GM23338 (cell line): Measurements from ENCODE around the gene SRA1. TPM values are rescaled to one million over a fixed set of nuclear protein-coding genes. Genes with fewer than 3 reads are reported as not detected.

Source experiments
- ATAC-seq: fragments of 200-7000 bp; cut with Tn5 transposase; 3 replicates; pipeline ENCODE4 v1.9.1; 2020
- DNase-seq: peaks from one replicate; pipeline ENCODE4 v3.0.0-alpha.2; 2015; ENCODE audit warnings: low spot score
- H2AFZ ChIP-seq: fragments of 200-600 bp; sonication (generic); 2 replicates; pipeline ENCODE4 v1.8.0; 2016; ENCODE audit warnings: antibody characterized with exemption, mild to moderate bottlenecking, moderate library complexity
- H3F3A ChIP-seq: fragments of 200-600 bp; sonication (generic); replicated peaks from 2 replicates; pipeline ENCODE4 v1.8.0; 2017; ENCODE audit warnings: antibody characterized with exemption, mixed run types, low read depth
- H3K27ac ChIP-seq: fragments of 200-600 bp; sonication (generic); 2 replicates; pipeline ENCODE4 v1.6.1; 2016; ENCODE audit warnings: low read depth
- H3K27me3 ChIP-seq: fragments of 200-600 bp; sonication (generic); 2 replicates; pipeline ENCODE4 v1.8.0; 2016; ENCODE audit warnings: mild to moderate bottlenecking, mixed run types, moderate library complexity; ENCODE audit not compliant: insufficient read depth
- H3K36me3 ChIP-seq: fragments of 200-600 bp; sonication (generic); 2 replicates; pipeline ENCODE4 v1.8.0; 2016; ENCODE audit warnings: mild to moderate bottlenecking; ENCODE audit not compliant: insufficient read depth
- H3K4me1 ChIP-seq: fragments of 200-600 bp; sonication (generic); 2 replicates; pipeline ENCODE4 v1.8.0; 2016; ENCODE audit warnings: mild to moderate bottlenecking, moderate library complexity; ENCODE audit not compliant: insufficient read depth
- H3K4me2 ChIP-seq: fragments of 200-600 bp; sonication (generic); 2 replicates; pipeline ENCODE4 v1.7.1; 2017; ENCODE audit warnings: mixed run types
- H3K4me3 ChIP-seq: fragments of 200-600 bp; sonication (generic); 2 replicates; pipeline ENCODE4 v1.6.1; 2016; ENCODE audit warnings: mixed run types
- H3K79me2 ChIP-seq: fragments of 200-600 bp; sonication (generic); replicated peaks from 2 replicates; pipeline ENCODE4 v1.8.0; 2017; ENCODE audit warnings: mild to moderate bottlenecking; ENCODE audit not compliant: insufficient read depth
- H3K9me2 ChIP-seq: fragments of 200-600 bp; sonication (generic); 2 replicates; pipeline ENCODE4 v1.8.0; 2017; ENCODE audit not compliant: insufficient read depth
- H4K20me1 ChIP-seq: fragments of 200-600 bp; sonication (generic); replicated peaks from 2 replicates; pipeline ENCODE4 v1.8.0; 2017; ENCODE audit warnings: mild to moderate bottlenecking; ENCODE audit not compliant: insufficient read depth
- H3K27ac Mint-ChIP-seq: 2 replicates; pipeline ENCODE4 v1.8.0; 2020; ENCODE audit warnings: inconsistent platforms, mild to moderate bottlenecking, moderate library complexity, mixed read lengths
- H3K27me3 Mint-ChIP-seq: 3 replicates; pipeline ENCODE4 v1.8.0; 2022; ENCODE audit warnings: low read depth, mild to moderate bottlenecking, moderate library complexity, mixed read lengths, inconsistent platforms; ENCODE audit not compliant: insufficient read depth, poor library complexity
- H3K36me3 Mint-ChIP-seq: 3 replicates; pipeline ENCODE4 v1.8.0; 2021; ENCODE audit warnings: low read depth, mild to moderate bottlenecking, inconsistent platforms, moderate library complexity, mixed read lengths
- H3K4me1 Mint-ChIP-seq: 3 replicates; pipeline ENCODE4 v1.8.0; 2020; ENCODE audit warnings: mild to moderate bottlenecking, inconsistent platforms, mixed read lengths
- H3K4me3 Mint-ChIP-seq: 3 replicates; pipeline ENCODE4 v1.8.0; 2021; ENCODE audit warnings: moderate library complexity, mild to moderate bottlenecking, inconsistent platforms, mixed read lengths
- H3K9me3 Mint-ChIP-seq: 3 replicates; pipeline ENCODE4 v1.8.0; 2020; ENCODE audit warnings: moderate library complexity, mild to moderate bottlenecking, inconsistent platforms, mixed read lengths
- CREB1 ChIP-seq: fragments of 250-450 bp; sonication (Bioruptor Pico); IDR thresholded peaks from 2 replicates; pipeline ENCODE4 v1.5.0; 2020; ENCODE audit warnings: low read depth, mild to moderate bottlenecking, moderate library complexity
- CTCF ChIP-seq, 2 experiments: fragments of 200-600 bp in 1 of 2; sonication (generic) in 1 of 2; conservative IDR thresholded peaks; 2 replicates each; pipeline versions ENCODE4 v1.5.1 to v1.6.1; 2016 to 2017; ENCODE audit warnings: antibody characterized with exemption in 2 of 2, low read depth in 2 of 2, mild to moderate bottlenecking in 2 of 2, moderate library complexity in 1 of 2
- ETS1 ChIP-seq: IDR thresholded peaks from 2 replicates; pipeline ENCODE4 v1.6.1; 2016; ENCODE audit warnings: antibody characterized with exemption
- EZH2 ChIP-seq: fragments of 200-600 bp; sonication (generic); IDR thresholded peaks from one replicate; pipeline ENCODE4 v1.8.0; 2017; ENCODE audit warnings: antibody characterized with exemption, mild to moderate bottlenecking, low read depth; ENCODE audit not compliant: unreplicated experiment
- EZH2phosphoT487 ChIP-seq: fragments of 200-600 bp; sonication (generic); IDR thresholded peaks from one replicate; pipeline ENCODE4 v1.8.1; 2018; ENCODE audit warnings: antibody characterized with exemption; ENCODE audit not compliant: unreplicated experiment
- JUNB ChIP-seq: IDR thresholded peaks from one replicate; pipeline ENCODE4 v1.6.1; 2016; ENCODE audit warnings: antibody characterized with exemption; ENCODE audit not compliant: unreplicated experiment
- NANOG ChIP-seq: IDR thresholded peaks from 2 replicates; pipeline ENCODE4 v1.6.1; 2016; ENCODE audit warnings: antibody characterized with exemption, borderline replicate concordance
- POLR2AphosphoS5 ChIP-seq: IDR thresholded peaks from 2 replicates; pipeline ENCODE4 v1.6.1; 2016; ENCODE audit warnings: antibody characterized with exemption, low read depth
- REST ChIP-seq: IDR thresholded peaks from one replicate; pipeline ENCODE4 v1.6.1; 2018; ENCODE audit warnings: antibody characterized with exemption; ENCODE audit not compliant: unreplicated experiment
- STAT1 ChIP-seq: IDR thresholded peaks from one replicate; pipeline ENCODE4 v1.6.1; 2016; ENCODE audit warnings: antibody characterized with exemption; ENCODE audit not compliant: unreplicated experiment
- ZNF114 ChIP-seq: fragments of 250-450 bp; sonication (Bioruptor Pico); IDR thresholded peaks from 2 replicates; pipeline ENCODE4 v1.5.0; 2020; ENCODE audit warnings: mild to moderate bottlenecking, moderate library complexity
- ZNF331 ChIP-seq: fragments of 250-450 bp; sonication (Bioruptor Pico); IDR thresholded peaks from 2 replicates; pipeline ENCODE4 v1.5.0; 2020; ENCODE audit warnings: low read depth, mild to moderate bottlenecking, moderate library complexity
- ZNF462 ChIP-seq: fragments of 250-450 bp; sonication (Bioruptor Pico); IDR thresholded peaks from 2 replicates; pipeline ENCODE4 v1.5.0; 2020; ENCODE audit warnings: mild to moderate bottlenecking, moderate library complexity
- polyA plus RNA-seq: library from polyadenylated mRNA; unstranded; fragments of >200 nt; fragmentation: Nextera tagmentation; extraction: Ambion mirVana; gene quantifications from 2 replicates; pipeline ENCODE4 v1.2.1, GENCODE V29; 2016
- total RNA-seq: library from RNA; depleted of rRNA; stranded (reverse); fragments of >200 nt; shearing (Covaris generic); gene quantifications from 2 replicates; pipeline ENCODE4 v1.2.3, GENCODE V29; 2014

Gene SRA1
- total and polyA plus RNA-seq, 2 experiments from 2014 or later: 38.4 to 74.7 TPM

DNA sequence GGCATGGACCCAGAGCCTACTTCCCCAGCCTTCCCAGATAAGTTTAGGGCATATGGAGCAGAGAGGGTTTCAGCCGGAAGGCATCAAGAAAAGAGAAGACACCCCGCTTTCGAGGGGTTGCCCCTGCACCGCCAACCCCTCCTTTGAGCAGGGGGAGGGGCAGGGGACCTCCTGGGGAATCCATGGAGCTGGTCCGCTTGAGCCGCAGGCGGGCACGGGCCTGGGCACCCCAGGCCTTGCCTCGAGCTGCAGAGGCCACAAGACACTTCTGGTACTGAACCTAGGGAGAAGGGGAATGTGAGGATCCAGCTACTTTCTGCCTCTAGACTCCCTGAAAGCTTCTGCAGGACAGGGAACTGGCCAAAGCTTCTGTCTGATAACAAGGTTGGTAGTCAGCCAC, 1.3 kb upstream of the SRA1 start:
- TF ChIP-seq EZH2 (no peak), ZNF114 (CRISPR knock-in tag) (no peak), REST (no peak), CTCF (conservative IDR thresholded peaks at IDR 0.05; ENCODE audit: low read depth in 2 of 2) (no peak), ETS1 (no peak), CREB1 (CRISPR knock-in tag) (no peak), ZNF331 (CRISPR knock-in tag) (no peak), EZH2phosphoT487 (no peak), POLR2AphosphoS5 (no peak), NANOG (no peak), JUNB (no peak), STAT1 (no peak), ZNF462 (CRISPR knock-in tag) (no peak)
- peaks cover 14% of the 10 kb centered on the region for H3K36me3 Mint-ChIP-seq
- H3K27ac Mint-ChIP-seq: no peak overlapping the region
- Histone ChIP-seq H3K4me3 (no peak overlapping the region), H3K27ac (no peak overlapping the region), H3K27me3 (no peaks in the 10 kb centered on the region), H3F3A (0 out of 2 replicates have a peak, but pooled peaks cover 2% of the 10 kb centered on the region), H3K36me3 (no peaks in the 10 kb centered on the region), H3K4me2 (no peak overlapping the region), H3K79me2 (peaks cover 35% of the 10 kb centered on the region), H3K9me2 (no peaks in the 10 kb centered on the region; the same call in 1 of the 2 replicates), H3K4me1 (peaks cover 18% of the 10 kb centered on the region), H4K20me1 (no peaks in the 10 kb centered on the region; the same call in 1 of the 2 replicates), H2AFZ (no peak overlapping the region)
- DNase-seq: no peak
- H3K27me3 Mint-ChIP-seq: peaks cover 20% of the 10 kb centered on the region
- H3K9me3 Mint-ChIP-seq: no peaks in the 10 kb centered on the region; the same call in 2 of the 3 replicates
- no peak overlapping the region; the same call in 2 of the 3 replicates for H3K4me3 Mint-ChIP-seq
- peaks cover 23% of the 10 kb centered on the region for H3K4me1 Mint-ChIP-seq
- ATAC-seq: no peak
